Measurements from ENCODE around the gene RRAS2. TPM values are rescaled to one million over a fixed set of nuclear protein-coding genes. Genes with fewer than 3 reads are reported as not detected.
"Not testable (repeated sequence)": the region's sequence is repeated elsewhere in the genome, so short reads cannot be mapped to it uniquely, and the experiment has no call there.

Gene RRAS2
- total and polyA plus RNA-seq, 8 donors: 44.2 to 67.4 (median 58.4) TPM

- no peaks in the 10 kb centered on the region for H3K36me3 ChIP-seq
- no peak overlapping the region for H3K4me3 ChIP-seq
- no peak for ATAC-seq
- H3K9me3 ChIP-seq: no peaks in the 10 kb centered on the region
- peaks cover 0 to 15% of the 10 kb centered on the region in 2 donors for H3K27me3 ChIP-seq
- H3K27ac ChIP-seq: no peak overlapping the region
- TF ChIP-seq CTCF (IDR thresholded peaks at IDR 0.05): no peak
- no peak for DNase-seq
- intact Hi-C loops (cut with DNase I): no loop called here
- H3K4me1 ChIP-seq: peaks cover 0 to 6% of the 10 kb centered on the region in 2 donors
Observed at GRCh38 chr11:14254533-14255237, 104.3 kb downstream of the RRAS2 start.

DNA sequence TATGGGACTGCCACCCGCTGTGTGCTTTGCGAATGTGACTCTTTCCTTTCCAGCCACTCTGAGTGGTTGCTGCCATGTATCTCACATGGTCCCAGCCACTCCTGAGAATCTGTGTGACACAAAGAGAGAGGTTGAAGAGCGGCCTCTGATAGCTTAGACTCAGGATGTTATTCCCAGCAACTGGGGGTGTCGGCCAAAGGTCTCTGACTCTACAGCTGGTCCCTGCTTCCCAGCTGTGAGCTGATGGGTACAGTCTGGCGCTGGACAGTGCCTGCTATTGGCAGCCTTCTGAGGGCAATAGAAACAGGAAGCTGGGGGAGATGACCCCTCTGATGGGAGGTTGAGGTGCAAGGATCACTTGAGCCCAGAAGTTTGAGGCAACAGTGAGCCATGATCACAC, 105.1 kb downstream of the RRAS2 start:
- Histone ChIP-seq H3K27me3 (peaks cover 0 to 13% of the 10 kb centered on the region in 2 donors), H3K36me3 (no peaks in the 10 kb centered on the region), H3K27ac (peak overlapping the region in 1 of 2 donors; percentile 13), H3K9me3 (no peaks in the 10 kb centered on the region), H3K4me3 (no peak overlapping the region), H3K4me1 (peaks cover 5 to 9% of the 10 kb centered on the region in 2 donors)
- DNase-seq (peak in 2 of 4 donors; percentile 55 to 92), ATAC-seq (peak; percentile 33)
- TF ChIP-seq CTCF (IDR thresholded peaks at IDR 0.05): no peak
- intact Hi-C loops (cut with DNase I): no loop called here

DNA sequence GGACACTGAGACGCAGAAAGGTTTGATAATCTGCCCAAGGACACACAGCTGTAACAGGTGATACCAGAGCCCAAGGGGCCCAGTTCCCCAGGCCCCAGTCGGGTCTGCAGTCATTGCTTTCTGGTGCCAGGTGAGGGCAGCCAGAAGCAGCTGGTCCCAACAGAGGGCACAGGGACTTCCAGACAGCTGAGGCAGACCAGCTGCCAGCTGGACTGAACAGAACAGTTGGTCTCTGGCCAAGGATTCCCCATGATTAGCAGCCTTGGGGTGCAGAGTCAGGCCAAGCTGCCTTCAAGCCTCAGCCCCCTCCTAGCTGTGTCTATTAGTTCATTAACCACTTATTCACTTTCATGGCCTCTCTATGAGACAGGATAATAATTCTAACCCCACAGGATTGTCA, 105.6 kb downstream of the RRAS2 start:
- Histone ChIP-seq H3K27me3 (peaks cover 0 to 13% of the 10 kb centered on the region in 2 donors), H3K9me3 (no peaks in the 10 kb centered on the region), H3K4me3 (no peak overlapping the region), H3K4me1 (peaks cover 8 to 12% of the 10 kb centered on the region in 2 donors), H3K27ac (peak overlapping the region in 1 of 2 donors; percentile 13), H3K36me3 (no peaks in the 10 kb centered on the region)
- intact Hi-C loops (cut with DNase I): no loop called here
- peak in 2 of 4 donors; percentile 61 to 82 for DNase-seq
- TF ChIP-seq CTCF (IDR thresholded peaks at IDR 0.05): no peak
- ATAC-seq: no peak

- DNase-seq; H3K9me3 ChIP-seq; H3K4me3 ChIP-seq; H3K36me3 ChIP-seq; intact Hi-C loops (cut with DNase I); H3K27ac ChIP-seq; ATAC-seq: not testable (repeated sequence)
- Histone ChIP-seq H3K27me3 (peaks cover 0 to 17% of the 10 kb centered on the region in 2 donors), H3K4me1 (peaks cover 8 to 12% of the 10 kb centered on the region in 2 donors)
Observed at GRCh38 chr11:14252501-14252900, 106.5 kb downstream of the RRAS2 start.

DNA sequence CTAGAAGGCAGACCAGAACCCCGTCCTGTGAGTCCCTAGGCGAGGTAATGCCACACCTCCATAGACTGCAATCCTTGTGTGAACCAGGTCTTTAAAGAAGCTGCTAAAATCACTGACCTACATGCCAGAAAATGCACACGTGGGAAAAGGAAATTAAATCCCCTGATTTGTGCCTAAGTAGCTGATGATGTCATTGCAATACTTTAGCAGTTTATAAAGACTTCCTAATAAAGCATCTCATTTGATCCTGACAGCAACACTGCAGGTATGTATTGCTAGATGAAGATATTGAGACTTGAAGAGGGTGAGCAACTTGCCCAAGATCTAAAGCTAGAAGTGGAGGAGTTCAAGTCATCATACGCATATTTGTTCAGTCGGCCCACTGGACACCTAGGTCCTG, 107.2 kb downstream of the RRAS2 start:
- Histone ChIP-seq H3K4me1 (peaks cover 8 to 12% of the 10 kb centered on the region in 2 donors), H3K9me3 (no peaks in the 10 kb centered on the region), H3K27me3 (peaks cover 0 to 17% of the 10 kb centered on the region in 2 donors), H3K27ac (no peak overlapping the region), H3K4me3 (no peak overlapping the region), H3K36me3 (no peaks in the 10 kb centered on the region)
- intact Hi-C loops (cut with DNase I): no loop called here
- TF ChIP-seq CTCF (IDR thresholded peaks at IDR 0.05): no peak
- ATAC-seq (no peak), DNase-seq (no peak)

All from left lung (tissue), 10 donors.